Ascending aorta (tissue), 2 donors: ENCODE measurements around the gene ZG16B. TPM values are rescaled to one million over a fixed set of nuclear protein-coding genes. Genes with fewer than 3 reads are reported as not detected.

Source experiments
- DNase-seq, 2 donors: peaks; one replicate each; pipeline ENCODE4 v3.0.0-alpha.2; 2019; ENCODE audit warnings: low spot score in 2 of 2
- H3K27ac ChIP-seq, 2 donors: fragments of 200-600 bp; sonication (generic); one replicate each; pipeline ENCODE4 v1.5.1; 2016 to 2017; ENCODE audit warnings: mild to moderate bottlenecking in 1 of 2
- H3K27me3 ChIP-seq: fragments of 200-600 bp; sonication (generic); one replicate; pipeline ENCODE4 v1.5.1; 2017
- H3K36me3 ChIP-seq, 2 donors: fragments of 200-600 bp; sonication (generic); one replicate each; pipeline ENCODE4 v1.5.1; 2016
- H3K4me1 ChIP-seq, 2 donors: fragments of 200-600 bp; sonication (generic); one replicate each; pipeline ENCODE4 v1.5.1; 2016 to 2017; ENCODE audit warnings: mild to moderate bottlenecking in 1 of 2
- H3K4me3 ChIP-seq, 2 donors: fragments of 200-600 bp; sonication (generic); one replicate each; pipeline ENCODE4 v1.5.1; 2016 to 2017; ENCODE audit warnings: mild to moderate bottlenecking in 1 of 2
- H3K9me3 ChIP-seq, 2 donors: fragments of 200-600 bp; sonication (generic); one replicate each; pipeline ENCODE4 v1.5.1; 2016
- intact Hi-C: fragments of 100-400 bp; cut with DNase I; formaldehyde crosslinking; loops from one replicate; pipeline ENCODE4 v1.15.1; 2023
- total RNA-seq: library from RNA; depleted of rRNA; stranded (reverse); fragments of >200 nt; gene quantifications from one replicate; pipeline ENCODE4 v1.1.0, GENCODE V29; 2016
- TF ChIP-seq, protein P1 (sequence below), 3 experiments: fragments of 200-600 bp in 2 of 3; fragments of 450-650 bp in 1 of 3; sonication (generic) in 2 of 3; IDR thresholded peaks; one replicate each; pipeline ENCODE4 v1.5.1; 2016 to 2019; ENCODE audit warnings: antibody characterized with exemption in 3 of 3, mild to moderate bottlenecking in 1 of 3, moderate library complexity in 1 of 3

The ZG16B gene
- total RNA-seq, 1 donor from 2014 or later: not detected

DNA sequence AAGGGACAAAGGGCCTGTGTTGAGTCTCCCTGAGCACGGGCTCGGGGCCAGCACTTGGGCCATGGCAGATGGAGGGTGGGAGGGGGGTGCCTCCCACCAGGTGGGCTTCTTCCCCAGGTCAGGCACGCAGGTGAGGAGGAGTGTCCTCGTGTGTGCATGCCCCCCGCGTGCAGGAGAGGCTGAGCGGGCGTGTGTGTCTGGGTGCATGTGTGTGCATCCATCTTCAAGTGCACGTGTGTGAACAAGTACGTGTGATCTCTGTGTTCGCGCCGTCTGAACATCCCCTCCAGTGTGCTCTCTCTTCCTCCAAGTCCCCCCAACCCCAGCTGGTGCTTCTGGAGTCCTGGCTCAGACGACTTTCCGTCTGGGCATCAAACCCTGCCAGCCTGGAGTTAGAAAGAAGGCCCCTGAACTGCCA, 2.7 kb upstream of the ZG16B start:
- H3K4me3 ChIP-seq: no peak overlapping the region
- H3K27me3 ChIP-seq: no peaks in the 10 kb centered on the region
- DNase-seq: no peak
- no peaks in the 10 kb centered on the region for H3K9me3 ChIP-seq
- no peaks in the 10 kb centered on the region for H3K4me1 ChIP-seq
- TF ChIP-seq, protein P1, sequence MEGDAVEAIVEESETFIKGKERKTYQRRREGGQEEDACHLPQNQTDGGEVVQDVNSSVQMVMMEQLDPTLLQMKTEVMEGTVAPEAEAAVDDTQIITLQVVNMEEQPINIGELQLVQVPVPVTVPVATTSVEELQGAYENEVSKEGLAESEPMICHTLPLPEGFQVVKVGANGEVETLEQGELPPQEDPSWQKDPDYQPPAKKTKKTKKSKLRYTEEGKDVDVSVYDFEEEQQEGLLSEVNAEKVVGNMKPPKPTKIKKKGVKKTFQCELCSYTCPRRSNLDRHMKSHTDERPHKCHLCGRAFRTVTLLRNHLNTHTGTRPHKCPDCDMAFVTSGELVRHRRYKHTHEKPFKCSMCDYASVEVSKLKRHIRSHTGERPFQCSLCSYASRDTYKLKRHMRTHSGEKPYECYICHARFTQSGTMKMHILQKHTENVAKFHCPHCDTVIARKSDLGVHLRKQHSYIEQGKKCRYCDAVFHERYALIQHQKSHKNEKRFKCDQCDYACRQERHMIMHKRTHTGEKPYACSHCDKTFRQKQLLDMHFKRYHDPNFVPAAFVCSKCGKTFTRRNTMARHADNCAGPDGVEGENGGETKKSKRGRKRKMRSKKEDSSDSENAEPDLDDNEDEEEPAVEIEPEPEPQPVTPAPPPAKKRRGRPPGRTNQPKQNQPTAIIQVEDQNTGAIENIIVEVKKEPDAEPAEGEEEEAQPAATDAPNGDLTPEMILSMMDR (IDR thresholded peaks at IDR 0.05): no peak
- no peak overlapping the region for H3K27ac ChIP-seq
- no peaks in the 10 kb centered on the region for H3K36me3 ChIP-seq
- intact Hi-C loops: no loop called here

DNA sequence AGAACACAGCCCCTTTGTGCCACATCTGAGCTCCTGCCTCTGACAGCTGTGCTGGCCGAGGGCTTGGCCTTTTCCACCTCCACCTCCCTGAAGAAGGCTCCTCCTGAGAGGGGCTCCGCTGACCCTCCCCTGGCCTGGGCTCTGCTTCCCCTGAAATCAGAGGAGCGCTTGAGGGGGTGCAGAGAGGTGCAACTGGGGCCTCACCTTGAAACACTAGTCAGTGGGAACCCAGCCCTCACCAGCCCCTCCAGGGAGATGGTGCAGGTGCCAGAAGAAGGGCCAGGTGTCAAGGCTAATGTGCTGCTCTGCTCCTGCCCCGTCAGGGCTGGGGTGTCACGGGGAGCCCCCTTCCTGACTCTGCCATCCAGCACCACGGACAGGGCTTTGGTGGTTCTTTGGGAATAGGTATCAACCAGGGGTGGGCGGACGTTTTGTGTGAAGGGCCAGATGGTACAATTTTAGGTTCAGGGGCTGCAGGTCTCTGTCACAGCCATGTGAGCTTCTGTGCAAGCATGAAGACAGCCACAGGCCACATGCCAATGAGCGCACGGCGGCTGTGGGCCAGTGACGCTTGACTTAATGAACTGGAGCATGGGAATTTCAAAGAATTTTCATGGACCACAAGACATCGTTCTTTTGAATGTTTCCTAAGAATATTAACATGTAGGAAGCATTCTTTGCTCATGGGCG, 2.1 kb upstream of the ZG16B start:
- H3K9me3 ChIP-seq: no peaks in the 10 kb centered on the region
- H3K36me3 ChIP-seq: no peaks in the 10 kb centered on the region
- intact Hi-C loops: no loop called here
- no peak overlapping the region for H3K4me3 ChIP-seq
- no peak overlapping the region for H3K27ac ChIP-seq
- TF ChIP-seq, protein P1 (IDR thresholded peaks at IDR 0.05): no peak
- DNase-seq: no peak
- no peaks in the 10 kb centered on the region for H3K27me3 ChIP-seq
- H3K4me1 ChIP-seq: no peaks in the 10 kb centered on the region

DNA sequence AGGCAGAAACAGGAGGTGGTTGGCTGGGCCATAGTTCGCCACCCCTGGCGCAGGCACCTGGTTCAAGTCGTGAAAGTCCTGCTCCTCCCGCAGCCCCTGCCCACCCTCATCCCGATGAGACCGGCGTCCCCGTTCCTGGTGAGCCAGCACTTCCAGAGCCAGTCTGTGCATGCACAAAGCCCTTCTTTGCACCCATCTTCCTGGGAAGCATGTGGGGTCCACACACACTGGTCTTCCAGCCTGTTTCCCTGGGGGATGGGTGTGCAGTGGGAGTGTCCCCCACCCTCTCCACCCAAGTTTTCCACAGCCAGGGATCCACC, 1.6 kb upstream of the ZG16B start:
- no peaks in the 10 kb centered on the region for H3K4me1 ChIP-seq
- H3K9me3 ChIP-seq: no peaks in the 10 kb centered on the region
- no peak for DNase-seq
- TF ChIP-seq, protein P1 (IDR thresholded peaks at IDR 0.05): no peak
- no peaks in the 10 kb centered on the region for H3K27me3 ChIP-seq
- no peaks in the 10 kb centered on the region for H3K36me3 ChIP-seq
- intact Hi-C loops: no loop called here
- H3K27ac ChIP-seq: no peak overlapping the region
- H3K4me3 ChIP-seq: no peak overlapping the region

DNA sequence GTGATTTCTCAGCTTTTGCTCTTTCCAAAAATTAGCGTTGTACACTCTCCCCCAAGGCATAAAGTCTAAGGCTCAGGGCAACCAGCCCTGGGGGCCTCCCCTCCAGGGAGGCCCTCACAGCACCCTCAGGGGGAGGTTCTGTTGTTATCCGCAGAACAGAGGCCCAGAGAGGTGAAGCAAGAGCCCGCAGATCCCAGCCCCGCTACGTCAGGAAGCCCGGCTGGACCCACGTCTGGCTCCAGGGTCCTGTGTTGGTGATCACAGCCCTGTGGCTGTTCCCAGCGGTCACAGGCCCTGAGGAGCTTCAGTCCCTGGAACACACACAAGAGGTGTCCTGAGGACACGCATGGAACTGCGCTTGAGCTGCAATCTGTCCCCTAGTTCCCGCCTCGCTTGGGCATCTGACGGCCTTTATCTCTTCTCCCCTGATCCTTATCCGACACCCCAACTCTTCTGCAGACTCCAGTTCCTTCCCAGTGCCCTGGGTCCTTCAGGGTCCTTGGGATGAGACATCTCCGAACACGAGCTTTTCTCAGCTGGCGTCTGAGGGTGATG, 1.1 kb upstream of the ZG16B start:
- Histone ChIP-seq H3K9me3 (no peaks in the 10 kb centered on the region), H3K4me3 (no peak overlapping the region), H3K27ac (no peak overlapping the region), H3K36me3 (no peaks in the 10 kb centered on the region), H3K27me3 (no peaks in the 10 kb centered on the region), H3K4me1 (no peaks in the 10 kb centered on the region)
- TF ChIP-seq, protein P1 (IDR thresholded peaks at IDR 0.05): no peak
- intact Hi-C loops: no loop called here
- DNase-seq: no peak

DNA sequence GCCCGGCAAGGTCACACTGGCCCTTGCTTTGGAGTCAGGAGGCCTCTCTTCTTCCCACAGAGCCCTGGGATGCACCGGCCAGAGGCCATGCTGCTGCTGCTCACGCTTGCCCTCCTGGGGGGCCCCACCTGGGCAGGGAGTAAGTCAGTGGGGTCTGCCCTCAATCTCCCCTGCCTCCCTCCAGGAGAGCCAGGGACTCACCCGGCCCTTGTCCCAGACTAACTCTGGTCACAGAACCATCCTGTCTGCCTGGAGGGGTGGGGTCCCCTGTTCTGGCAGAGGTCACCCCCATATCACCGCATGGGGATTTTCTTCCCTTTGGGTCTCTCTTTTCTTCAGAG, 222 bp downstream of the ZG16B start:
- Histone ChIP-seq H3K36me3 (no peaks in the 10 kb centered on the region), H3K27me3 (no peaks in the 10 kb centered on the region), H3K4me3 (no peak overlapping the region), H3K4me1 (peaks cover 0 to under 1% of the 10 kb centered on the region in 2 donors), H3K27ac (no peak overlapping the region), H3K9me3 (no peaks in the 10 kb centered on the region)
- DNase-seq: no peak
- intact Hi-C loops: no loop called here
- TF ChIP-seq, protein P1 (IDR thresholded peaks at IDR 0.05): no peak

DNA sequence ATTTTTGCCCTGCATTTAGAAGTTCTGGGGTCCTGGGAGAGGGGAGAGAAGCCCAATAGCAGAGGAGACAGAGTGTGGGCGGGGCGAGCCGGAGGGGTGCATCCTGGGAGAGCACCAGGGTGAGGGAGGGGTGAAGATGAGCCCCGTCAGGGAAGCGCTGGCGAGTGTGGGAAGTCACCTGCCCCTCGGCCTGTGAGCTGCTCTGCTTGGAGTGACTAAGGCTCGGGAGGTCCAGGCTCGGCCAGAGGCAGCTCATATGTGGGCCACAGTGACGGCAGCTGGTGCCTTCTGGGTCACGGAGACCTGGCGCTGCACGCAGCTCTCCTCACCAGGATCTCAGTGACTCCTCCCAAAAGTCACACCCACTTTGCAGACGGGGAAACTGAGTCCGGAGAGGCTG, 1.1 kb downstream of the ZG16B start:
- intact Hi-C loops: no loop called here
- peaks cover 0 to 8% of the 10 kb centered on the region in 2 donors for H3K4me1 ChIP-seq
- no peaks in the 10 kb centered on the region for H3K36me3 ChIP-seq
- H3K27me3 ChIP-seq: no peaks in the 10 kb centered on the region
- no peak for DNase-seq
- no peak overlapping the region for H3K4me3 ChIP-seq
- no peaks in the 10 kb centered on the region for H3K9me3 ChIP-seq
- H3K27ac ChIP-seq: no peak overlapping the region
- TF ChIP-seq, protein P1 (IDR thresholded peaks at IDR 0.05): no peak
